ENCODE data around the gene CPLANE2. TPM values are rescaled to one million over a fixed set of nuclear protein-coding genes. Genes with fewer than 3 reads are reported as not detected.
A peak's percentile ranks its signal among the peaks of the same experiment; 100 is the strongest.
"Not testable (repeated sequence)": the region's sequence is repeated elsewhere in the genome, so short reads cannot be mapped to it uniquely, and the experiment has no call there.

CPLANE2 gene
- total RNA-seq, 4 donors from 2014 or later = 6.0 to 17.2 (median 10.4) TPM

- TF ChIP-seq CTCF (IDR thresholded peaks at IDR 0.05) (no peak), POLR2A (IDR thresholded peaks at IDR 0.05) (no peak)
- DNase-seq (ENCODE audit: low spot score in 2 of 2) = peak; percentile 98 to 100
- intact Hi-C loops (cut with DNase I; ENCODE audit: low total_unique reads) = no loop called here
- 1 to 2% methylated on average over 36 to 45 of the region's 46 CpGs for WGBS, 2 donors
- peak overlapping the region; percentile 19 for H3K4me3 ChIP-seq (ENCODE audit: low read depth, poor library complexity, severe bottlenecking)
These were observed 19.8 kb downstream of the CPLANE2 start for GRCh38 chr1:16217061-16217785.

DNA sequence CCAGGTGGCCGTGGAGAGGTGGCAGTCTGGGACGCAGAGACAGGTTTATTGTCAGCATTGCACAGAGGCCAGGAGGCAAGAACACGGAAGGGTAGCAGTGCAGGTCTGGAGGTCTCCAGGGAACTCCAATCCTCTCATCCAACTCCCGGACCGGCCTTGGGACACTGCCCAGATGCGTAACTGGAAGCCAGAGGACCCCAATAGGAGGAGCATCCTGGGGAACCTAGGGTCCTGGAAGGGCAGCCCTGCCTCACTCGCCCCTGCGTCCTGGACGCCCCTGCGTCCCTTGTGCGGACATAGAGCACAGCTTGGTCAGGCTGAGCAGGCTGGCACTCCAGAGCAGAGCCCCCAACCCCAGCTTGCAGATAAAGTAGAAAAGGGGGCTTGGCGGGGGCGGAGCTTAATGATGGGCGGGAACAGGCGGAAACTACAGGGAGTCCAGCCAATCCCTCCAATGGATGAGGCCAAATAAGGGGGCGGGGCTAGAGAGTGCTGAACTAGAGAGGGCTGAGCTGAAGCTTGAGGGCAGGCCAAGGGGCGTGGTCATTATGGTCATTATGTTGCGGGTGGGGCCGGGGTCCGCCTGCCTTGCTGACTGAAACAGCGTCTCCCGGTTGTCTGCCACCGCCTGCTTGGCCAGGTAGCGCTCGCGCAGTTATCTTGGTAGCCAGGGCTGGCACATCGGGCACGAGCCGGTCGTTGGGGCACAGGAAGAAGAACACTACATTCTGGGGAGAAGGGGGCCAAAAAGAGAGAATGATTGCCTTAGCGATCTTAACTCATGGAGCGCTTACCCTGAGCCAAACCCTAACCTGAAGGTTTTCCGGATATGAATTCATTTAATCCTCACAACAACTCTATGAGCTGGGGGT is 20.9 kb downstream of the CPLANE2 start:
- TF ChIP-seq CTCF (IDR thresholded peaks at IDR 0.05) (no peak), POLR2A (IDR thresholded peaks at IDR 0.05) (no peak)
- 26 to 29% methylated on average over 33 of the region's 33 CpGs for WGBS, 2 donors
- H3K4me3 ChIP-seq (ENCODE audit: low read depth, poor library complexity, severe bottlenecking) = no peak overlapping the region
- intact Hi-C loops (cut with DNase I; ENCODE audit: low total_unique reads) = no loop called here
- peak; percentile 84 to 94 for DNase-seq (ENCODE audit: low spot score in 2 of 2)

GRCh38 chr1:16215240-16215639 is 21.7 kb downstream of the CPLANE2 start:
- WGBS, 2 donors = 93 to 94% methylated on average over 14 of the region's 14 CpGs
- DNase-seq (ENCODE audit: low spot score in 2 of 2); intact Hi-C loops (cut with DNase I; ENCODE audit: low total_unique reads); H3K4me3 ChIP-seq (ENCODE audit: low read depth, poor library complexity, severe bottlenecking): not testable (repeated sequence)

DNA sequence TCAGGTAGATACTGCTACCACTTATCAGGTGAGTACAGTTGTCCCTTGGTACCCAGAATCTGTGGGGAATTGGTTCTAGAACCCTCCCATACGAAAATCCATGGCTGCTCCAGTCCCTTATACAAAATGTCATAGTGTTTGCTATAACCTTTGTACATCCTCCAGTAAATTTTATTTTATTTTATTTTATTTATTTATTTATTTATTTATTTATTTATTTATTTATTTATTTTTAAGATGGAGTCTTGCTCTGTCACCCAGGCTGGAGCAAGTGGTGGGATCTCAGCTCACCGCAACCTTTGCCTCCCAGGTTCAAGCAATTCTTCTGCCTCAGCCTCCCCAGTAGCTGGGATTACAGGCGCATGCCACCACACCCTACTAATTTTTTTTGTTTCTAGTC is 23.4 kb downstream of the CPLANE2 start:
- 88 to 89% methylated on average over 3 of the region's 3 CpGs for WGBS, 2 donors
- DNase-seq (ENCODE audit: low spot score in 2 of 2); H3K4me3 ChIP-seq (ENCODE audit: low read depth, poor library complexity, severe bottlenecking); intact Hi-C loops (cut with DNase I; ENCODE audit: low total_unique reads): not testable (repeated sequence)

- intact Hi-C loops (cut with DNase I; ENCODE audit: low total_unique reads) = no loop called here
- TF ChIP-seq POLR2A (IDR thresholded peaks at IDR 0.05) (no peak), CTCF (IDR thresholded peaks at IDR 0.05) (no peak)
- WGBS, 2 donors = 54 to 57% methylated on average over 3 of the region's 3 CpGs
- no peak overlapping the region for H3K4me3 ChIP-seq (ENCODE audit: low read depth, poor library complexity, severe bottlenecking)
- no peak for DNase-seq (ENCODE audit: low spot score in 2 of 2)
These were observed 24.0 kb downstream of the CPLANE2 start for GRCh38 chr1:16213013-16213412.

DNA sequence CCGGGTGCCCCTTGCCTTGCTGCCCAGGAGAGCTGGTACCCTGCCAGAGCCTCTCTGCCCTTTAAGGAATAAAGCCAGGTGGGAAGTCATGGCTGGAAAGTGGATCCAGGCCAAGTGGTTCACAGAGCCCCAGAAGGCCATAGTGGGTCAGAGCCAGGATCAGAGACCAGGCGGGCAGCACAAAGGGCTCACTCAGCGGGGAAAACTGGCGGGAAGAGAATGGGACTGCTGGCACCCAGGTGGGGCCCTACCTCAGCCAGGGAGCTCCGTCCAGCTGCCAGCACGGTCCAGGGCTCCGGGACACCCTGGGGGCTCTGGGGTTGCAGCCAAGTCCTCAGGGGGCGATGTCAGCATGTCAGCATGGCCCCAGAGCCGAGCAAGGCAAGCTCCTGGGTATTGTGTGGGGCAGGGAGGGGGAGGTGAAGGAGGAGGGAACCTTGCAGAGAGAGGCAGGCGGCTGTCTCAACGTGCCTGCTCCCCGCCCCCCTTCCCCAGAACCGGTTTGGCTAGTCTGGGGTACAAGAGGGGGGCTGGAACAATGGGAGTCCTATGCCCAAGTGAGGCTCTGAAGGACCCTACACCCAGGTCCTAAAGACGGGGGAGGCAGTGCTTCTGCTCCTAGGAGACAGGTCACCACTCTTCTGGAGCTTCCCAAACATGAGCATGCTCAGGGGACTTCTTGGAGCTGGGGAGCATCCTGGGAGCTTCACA is 24.6 kb downstream of the CPLANE2 start, which contains the start of gene ARHGEF19:
Gene ARHGEF19, minus strand, starts transcription at position 402 of the 711 bp plus-strand sequence. CDS start 3,598 bp downstream, outside the sequence.
- DNase-seq (ENCODE audit: low spot score in 2 of 2) = no peak
- WGBS, 2 donors = 28 to 36% methylated on average over 12 of the region's 14 CpGs
- no peak for TF ChIP-seq POLR2A (IDR thresholded peaks at IDR 0.05)
- TF ChIP-seq CTCF (IDR thresholded peaks at IDR 0.05) = no peak
- no peak within 1 kb of the TSS for H3K4me3 ChIP-seq (ENCODE audit: low read depth, poor library complexity, severe bottlenecking)
- intact Hi-C loops (cut with DNase I; ENCODE audit: low total_unique reads) = no loop called here
